ENCODE results near the gene BLM. TPM values are rescaled to one million over a fixed set of nuclear protein-coding genes. Genes with fewer than 3 reads are reported as not detected.
"Not testable (repeated sequence)": the region's sequence is repeated elsewhere in the genome, so short reads cannot be mapped to it uniquely, and the experiment has no call there.

Gene BLM
- total RNA-seq, 1 experiment from 2014 or later = 33.5 TPM

DNA sequence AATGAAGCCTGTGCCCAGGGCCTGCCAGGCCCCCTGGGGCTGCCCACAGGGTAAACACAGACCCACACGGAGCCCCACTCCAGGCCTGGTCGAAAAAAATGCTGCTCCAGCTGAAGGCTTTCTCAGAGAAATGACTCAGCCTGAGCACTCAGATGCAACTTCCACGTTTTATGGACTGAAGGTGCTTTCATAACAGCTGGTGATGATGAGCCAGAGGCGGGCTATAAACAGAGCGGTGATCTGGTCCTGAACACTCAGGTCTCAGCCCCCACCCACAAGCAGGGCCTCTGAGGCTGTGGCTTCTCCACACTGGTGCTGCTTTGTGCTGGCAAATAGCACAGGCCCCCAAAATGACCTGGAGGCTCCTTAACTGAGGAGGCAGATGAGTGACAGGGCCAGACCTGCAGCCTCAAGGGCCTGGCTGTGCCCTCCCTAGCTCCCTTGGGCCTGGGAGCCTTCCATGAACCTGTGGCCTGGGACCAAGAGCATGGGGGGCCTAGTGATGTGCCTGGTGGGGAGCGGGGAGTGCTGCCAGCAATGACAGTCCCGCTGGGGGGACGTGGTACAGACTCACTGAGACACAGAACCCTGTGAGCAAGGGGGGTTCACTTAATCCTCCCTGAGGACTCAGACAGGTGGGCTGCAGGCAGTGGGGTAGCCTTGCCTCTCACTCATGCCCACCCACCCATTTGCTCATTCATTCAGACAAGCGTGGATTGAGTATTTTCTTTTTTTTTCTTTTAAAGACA is 128.2 kb downstream of the BLM start:
- H3K9ac ChIP-seq (ENCODE audit: low read length) = 0 out of 2 replicates have a peak overlapping the region, but pooled peaks have one; percentile 6
- no peaks in the 10 kb centered on the region for H3K9me3 ChIP-seq (ENCODE audit: low read length)
- no peak for DNase-seq
- H3K79me2 ChIP-seq (ENCODE audit: low read length) = peaks cover 20% of the 10 kb centered on the region
- H3K4me1 ChIP-seq (ENCODE audit: low read length) = peaks cover 22% of the 10 kb centered on the region
- no peaks in the 10 kb centered on the region for H3K27me3 ChIP-seq (ENCODE audit: low read length)
- no peak overlapping the region for H3K4me3 ChIP-seq (ENCODE audit: low read length)
- H2AFZ ChIP-seq (ENCODE audit: low read length) = no peak overlapping the region
- no peak overlapping the region for H3K4me2 ChIP-seq (ENCODE audit: low read depth, low read length, poor library complexity, severe bottlenecking)
- H3K27ac ChIP-seq (ENCODE audit: low read length) = peak overlapping the region; percentile 26; the same call in 1 of the 2 replicates
- no peaks in the 10 kb centered on the region for H3K9me2 ChIP-seq (replicated peaks; ENCODE audit: insufficient read depth, low read length)
- H4K20me1 ChIP-seq (ENCODE audit: insufficient read depth, low read depth, low read length) = no peaks in the 10 kb centered on the region
- H3K36me3 ChIP-seq (ENCODE audit: insufficient read depth, low read length) = peaks cover 26% of the 10 kb centered on the region

DNA sequence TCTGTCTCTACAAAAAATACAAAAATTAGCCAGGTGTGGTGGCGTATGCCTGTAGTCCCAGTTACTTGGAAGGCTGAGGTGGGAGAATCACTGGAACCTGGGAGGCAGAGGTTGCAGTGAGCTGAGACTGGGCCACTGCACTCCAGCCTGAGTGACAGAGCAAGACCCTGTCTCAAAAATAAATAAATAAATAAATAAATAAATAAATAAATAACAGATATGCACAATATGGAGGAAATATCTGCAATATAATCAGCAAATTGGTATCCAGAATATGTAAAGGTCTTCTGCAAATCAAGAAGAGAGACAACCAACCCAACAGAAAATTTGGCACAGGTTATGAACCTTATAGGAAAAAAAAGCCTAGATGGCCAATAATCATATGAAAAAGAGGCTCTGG is 132.3 kb downstream of the BLM start:
- not testable (repeated sequence) for H3K9ac ChIP-seq (ENCODE audit: low read length); H3K79me2 ChIP-seq (ENCODE audit: low read length); H3K9me3 ChIP-seq (ENCODE audit: low read length); H3K27ac ChIP-seq (ENCODE audit: low read length); H3K9me2 ChIP-seq (replicated peaks; ENCODE audit: insufficient read depth, low read length); H2AFZ ChIP-seq (ENCODE audit: low read length); H4K20me1 ChIP-seq (ENCODE audit: insufficient read depth, low read depth, low read length); H3K4me3 ChIP-seq (ENCODE audit: low read length); H3K27me3 ChIP-seq (ENCODE audit: low read length); DNase-seq; H3K4me2 ChIP-seq (ENCODE audit: low read depth, low read length, poor library complexity, severe bottlenecking)
- H3K36me3 ChIP-seq (ENCODE audit: insufficient read depth, low read length) = peaks cover 12% of the 10 kb centered on the region; the same call in 1 of the 2 replicates
- H3K4me1 ChIP-seq (ENCODE audit: low read length) = peaks cover 36% of the 10 kb centered on the region

DNA sequence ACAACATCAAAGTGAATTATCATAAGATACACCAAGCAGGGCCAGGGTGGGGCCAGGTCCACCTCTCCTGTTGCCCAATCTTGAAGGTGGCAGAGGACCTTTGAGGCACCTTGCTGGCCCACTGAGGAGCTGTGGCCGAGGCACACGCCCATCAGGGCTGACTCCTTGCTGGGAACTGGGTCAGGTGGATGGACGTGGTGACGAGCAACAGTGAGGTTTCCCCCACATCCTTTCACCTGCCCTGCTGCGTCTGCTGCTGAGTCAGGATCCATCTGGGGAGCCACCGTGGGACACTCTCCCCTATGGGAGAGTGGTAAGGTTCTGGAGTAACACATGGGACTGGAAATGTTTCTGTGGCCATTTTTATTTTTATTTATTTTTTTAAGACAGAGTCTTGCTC is 134.0 kb downstream of the BLM start:
- Histone ChIP-seq H4K20me1 (ENCODE audit: insufficient read depth, low read depth, low read length) (no peaks in the 10 kb centered on the region), H3K4me1 (ENCODE audit: low read length) (peaks cover 39% of the 10 kb centered on the region), H3K79me2 (ENCODE audit: low read length) (no peaks in the 10 kb centered on the region), H3K27me3 (ENCODE audit: low read length) (no peaks in the 10 kb centered on the region), H2AFZ (ENCODE audit: low read length) (no peak overlapping the region), H3K9me2 (replicated peaks; ENCODE audit: insufficient read depth, low read length) (no peaks in the 10 kb centered on the region), H3K27ac (ENCODE audit: low read length) (no peak overlapping the region; the same call in 1 of the 2 replicates), H3K9me3 (ENCODE audit: low read length) (no peaks in the 10 kb centered on the region), H3K4me2 (ENCODE audit: low read depth, low read length, poor library complexity, severe bottlenecking) (no peak overlapping the region), H3K36me3 (ENCODE audit: insufficient read depth, low read length) (peaks cover 12% of the 10 kb centered on the region; the same call in 1 of the 2 replicates), H3K4me3 (ENCODE audit: low read length) (no peak overlapping the region), H3K9ac (ENCODE audit: low read length) (no peak overlapping the region)
- no peak for DNase-seq

GRCh38 chr15:90851940-90852339 is 134.8 kb downstream of the BLM start:
- H3K4me2 ChIP-seq (ENCODE audit: low read depth, low read length, poor library complexity, severe bottlenecking) = peak overlapping the region; percentile 40
- H3K4me3 ChIP-seq (ENCODE audit: low read length) = no peak overlapping the region; the same call in 1 of the 2 replicates
- peaks cover 48% of the 10 kb centered on the region for H3K4me1 ChIP-seq (ENCODE audit: low read length)

DNA sequence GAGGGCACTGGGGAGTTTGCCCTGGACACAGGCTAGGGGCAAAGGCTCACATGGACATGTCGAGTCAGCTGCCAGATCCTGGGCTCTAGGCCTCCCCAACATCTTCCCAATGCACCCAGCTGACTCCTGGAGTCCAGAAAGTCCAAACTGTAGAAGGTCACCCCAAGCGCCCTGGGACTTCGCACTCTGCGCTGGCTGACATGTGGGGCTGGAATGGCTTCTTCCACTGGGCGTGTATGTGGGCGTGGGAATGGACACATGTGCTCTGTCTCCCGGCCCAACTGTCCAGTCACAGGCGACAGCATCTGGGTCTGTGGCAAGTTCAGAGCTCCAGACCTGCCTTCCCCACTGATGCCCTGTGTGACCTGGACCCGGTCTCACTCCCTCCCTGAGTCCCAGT is 138.0 kb downstream of the BLM start:
- Histone ChIP-seq H3K9me3 (ENCODE audit: low read length) (no peaks in the 10 kb centered on the region), H3K4me2 (ENCODE audit: low read depth, low read length, poor library complexity, severe bottlenecking) (no peak overlapping the region), H3K79me2 (ENCODE audit: low read length) (no peaks in the 10 kb centered on the region), H3K9ac (ENCODE audit: low read length) (no peak overlapping the region), H3K9me2 (replicated peaks; ENCODE audit: insufficient read depth, low read length) (no peaks in the 10 kb centered on the region), H3K4me3 (ENCODE audit: low read length) (no peak overlapping the region), H3K27me3 (ENCODE audit: low read length) (no peaks in the 10 kb centered on the region), H3K36me3 (ENCODE audit: insufficient read depth, low read length) (peaks cover 5% of the 10 kb centered on the region; the same call in 1 of the 2 replicates), H2AFZ (ENCODE audit: low read length) (no peak overlapping the region), H4K20me1 (ENCODE audit: insufficient read depth, low read depth, low read length) (no peaks in the 10 kb centered on the region), H3K4me1 (ENCODE audit: low read length) (peaks cover 54% of the 10 kb centered on the region), H3K27ac (ENCODE audit: low read length) (no peak overlapping the region)
- DNase-seq = no peak

More at GRCh38 chr15:90851940-90852339, 134.8 kb downstream of the BLM start:
- H4K20me1 ChIP-seq (ENCODE audit: insufficient read depth, low read depth, low read length) = no peaks in the 10 kb centered on the region
- H2AFZ ChIP-seq (ENCODE audit: low read length) = no peak overlapping the region
- H3K9me2 ChIP-seq (replicated peaks; ENCODE audit: insufficient read depth, low read length) = no peaks in the 10 kb centered on the region
- peak overlapping the region; percentile 44; the same call in 1 of the 2 replicates for H3K9ac ChIP-seq (ENCODE audit: low read length)
- no peaks in the 10 kb centered on the region for H3K27me3 ChIP-seq (ENCODE audit: low read length)
- H3K79me2 ChIP-seq (ENCODE audit: low read length) = no peaks in the 10 kb centered on the region
- peak overlapping the region; percentile 63 for H3K27ac ChIP-seq (ENCODE audit: low read length)
- no peaks in the 10 kb centered on the region for H3K9me3 ChIP-seq (ENCODE audit: low read length)
- DNase-seq = no peak
- peaks cover 12% of the 10 kb centered on the region; the same call in 1 of the 2 replicates for H3K36me3 ChIP-seq (ENCODE audit: insufficient read depth, low read length)

- H3K9ac ChIP-seq (ENCODE audit: low read length) = no peak overlapping the region
- no peaks in the 10 kb centered on the region for H3K9me2 ChIP-seq (replicated peaks; ENCODE audit: insufficient read depth, low read length)
- no peaks in the 10 kb centered on the region for H3K79me2 ChIP-seq (ENCODE audit: low read length)
- H3K4me2 ChIP-seq (ENCODE audit: low read depth, low read length, poor library complexity, severe bottlenecking) = no peak overlapping the region
- no peak overlapping the region for H2AFZ ChIP-seq (ENCODE audit: low read length)
- DNase-seq = no peak
- no peaks in the 10 kb centered on the region for H3K27me3 ChIP-seq (ENCODE audit: low read length)
- no peaks in the 10 kb centered on the region for H3K9me3 ChIP-seq (ENCODE audit: low read length)
- H3K36me3 ChIP-seq (ENCODE audit: insufficient read depth, low read length) = no peaks in the 10 kb centered on the region
- no peak overlapping the region for H3K4me3 ChIP-seq (ENCODE audit: low read length)
- H3K4me1 ChIP-seq (ENCODE audit: low read length) = peaks cover 40% of the 10 kb centered on the region
- H4K20me1 ChIP-seq (ENCODE audit: insufficient read depth, low read depth, low read length) = no peaks in the 10 kb centered on the region
- no peak overlapping the region for H3K27ac ChIP-seq (ENCODE audit: low read length)
These were observed 140.2 kb downstream of the BLM start for GRCh38 chr15:90857337-90857736.

DNA sequence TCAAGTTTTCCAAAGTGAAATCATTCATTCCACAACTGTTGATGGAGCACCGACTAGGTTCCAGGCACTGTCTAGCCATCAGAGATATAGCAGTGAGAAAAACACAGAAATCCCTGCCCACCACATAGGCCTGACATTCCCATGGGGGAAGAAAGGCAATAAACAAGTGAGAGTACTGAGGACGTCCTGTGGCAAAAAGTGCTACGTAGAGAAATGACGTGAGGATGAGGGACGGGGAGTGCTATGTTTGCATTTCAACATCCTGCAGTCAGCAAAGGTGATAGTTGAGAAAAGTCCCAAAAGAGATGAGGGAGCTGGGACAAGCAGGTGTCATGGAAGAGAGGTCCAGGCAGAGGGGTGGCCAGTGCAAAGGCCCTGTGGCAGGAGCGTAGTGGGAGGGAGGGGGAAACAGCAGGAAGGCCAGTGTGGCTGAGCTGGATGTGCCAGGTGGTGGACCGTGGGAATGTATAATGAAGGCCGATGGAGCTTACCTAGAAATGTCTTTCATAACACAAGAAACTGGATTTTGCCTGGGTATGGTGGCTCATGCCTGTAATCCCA is 140.8 kb downstream of the BLM start:
- Histone ChIP-seq H3K4me3 (ENCODE audit: low read length) (no peak overlapping the region), H4K20me1 (ENCODE audit: insufficient read depth, low read depth, low read length) (no peaks in the 10 kb centered on the region), H3K9me2 (replicated peaks; ENCODE audit: insufficient read depth, low read length) (no peaks in the 10 kb centered on the region), H3K27me3 (ENCODE audit: low read length) (no peaks in the 10 kb centered on the region), H3K36me3 (ENCODE audit: insufficient read depth, low read length) (no peaks in the 10 kb centered on the region), H3K9me3 (ENCODE audit: low read length) (no peaks in the 10 kb centered on the region), H3K9ac (ENCODE audit: low read length) (no peak overlapping the region), H3K4me2 (ENCODE audit: low read depth, low read length, poor library complexity, severe bottlenecking) (no peak overlapping the region), H2AFZ (ENCODE audit: low read length) (no peak overlapping the region), H3K79me2 (ENCODE audit: low read length) (no peaks in the 10 kb centered on the region), H3K4me1 (ENCODE audit: low read length) (peaks cover 40% of the 10 kb centered on the region), H3K27ac (ENCODE audit: low read length) (no peak overlapping the region)
- DNase-seq = no peak

GRCh38 chr15:90859234-90860131 is 142.3 kb downstream of the BLM start:
- H3K4me2 ChIP-seq (ENCODE audit: low read depth, low read length, poor library complexity, severe bottlenecking) = no peak overlapping the region
- H3K27me3 ChIP-seq (ENCODE audit: low read length) = no peaks in the 10 kb centered on the region
- H4K20me1 ChIP-seq (ENCODE audit: insufficient read depth, low read depth, low read length) = no peaks in the 10 kb centered on the region
- peaks cover 49% of the 10 kb centered on the region for H3K4me1 ChIP-seq (ENCODE audit: low read length)
- no peak overlapping the region for H3K9ac ChIP-seq (ENCODE audit: low read length)
- H3K79me2 ChIP-seq (ENCODE audit: low read length) = no peaks in the 10 kb centered on the region
- H3K9me2 ChIP-seq (replicated peaks; ENCODE audit: insufficient read depth, low read length) = no peaks in the 10 kb centered on the region
- H3K36me3 ChIP-seq (ENCODE audit: insufficient read depth, low read length) = no peaks in the 10 kb centered on the region
- H3K27ac ChIP-seq (ENCODE audit: low read length) = no peak overlapping the region
- no peak overlapping the region for H3K4me3 ChIP-seq (ENCODE audit: low read length)
- H2AFZ ChIP-seq (ENCODE audit: low read length) = no peak overlapping the region
- no peak for DNase-seq
- H3K9me3 ChIP-seq (ENCODE audit: low read length) = no peaks in the 10 kb centered on the region
